ENCODE results near the gene SLC26A8. TPM values are rescaled to one million over a fixed set of nuclear protein-coding genes. Genes with fewer than 3 reads are reported as not detected.
"Not testable (repeated sequence)": the region's sequence is repeated elsewhere in the genome, so short reads cannot be mapped to it uniquely, and the experiment has no call there.

The SLC26A8 gene
- total RNA-seq, 4 donors from 2014 or later, result 0.07 TPM; not detected in 3

GRCh38 chr6:35942355-35942754 lies 82.1 kb downstream of the SLC26A8 start:
- intact Hi-C loops (cut with DNase I; ENCODE audit: low total_unique reads), result no loop called here
- Histone ChIP-seq H3K27me3 (no peaks in the 10 kb centered on the region), H3K36me3 (no peaks in the 10 kb centered on the region), H3K9me3 (no peaks in the 10 kb centered on the region), H3K4me1 (no peaks in the 10 kb centered on the region), H3K4me3 (no peak overlapping the region), H3K27ac (no peak overlapping the region)
- TF ChIP-seq POLR2A (IDR thresholded peaks at IDR 0.05) (no peak), CTCF (IDR thresholded peaks at IDR 0.05) (no peak)
- no peak for DNase-seq

- H3K4me1 ChIP-seq; H3K27me3 ChIP-seq; H3K27ac ChIP-seq; H3K36me3 ChIP-seq; DNase-seq; H3K4me3 ChIP-seq; H3K9me3 ChIP-seq; intact Hi-C loops (cut with DNase I; ENCODE audit: low total_unique reads): not testable (repeated sequence)
Observed at GRCh38 chr6:35941170-35941569, 83.3 kb downstream of the SLC26A8 start.

- H3K4me1 ChIP-seq; H3K9me3 ChIP-seq; H3K4me3 ChIP-seq; intact Hi-C loops (cut with DNase I; ENCODE audit: low total_unique reads); H3K27me3 ChIP-seq; DNase-seq; H3K27ac ChIP-seq; H3K36me3 ChIP-seq: not testable (repeated sequence)
Observed at GRCh38 chr6:35940014-35940413, 84.4 kb downstream of the SLC26A8 start.

- H3K27me3 ChIP-seq; H3K4me1 ChIP-seq; H3K27ac ChIP-seq; H3K36me3 ChIP-seq; intact Hi-C loops (cut with DNase I; ENCODE audit: low total_unique reads); H3K9me3 ChIP-seq; H3K4me3 ChIP-seq; DNase-seq: not testable (repeated sequence)
Observed at GRCh38 chr6:35939259-35939658, 85.2 kb downstream of the SLC26A8 start.

- TF ChIP-seq POLR2A (IDR thresholded peaks at IDR 0.05), result no peak
- intact Hi-C loops (cut with DNase I; ENCODE audit: low total_unique reads), result no loop called here
- Histone ChIP-seq H3K27me3 (no peaks in the 10 kb centered on the region), H3K4me3 (no peak overlapping the region), H3K36me3 (no peaks in the 10 kb centered on the region), H3K27ac (no peak overlapping the region), H3K4me1 (no peaks in the 10 kb centered on the region), H3K9me3 (no peaks in the 10 kb centered on the region)
- DNase-seq, result no peak
Observed at GRCh38 chr6:35936681-35937359, 87.6 kb downstream of the SLC26A8 start.

- H3K4me3 ChIP-seq, result no peak overlapping the region
- TF ChIP-seq POLR2A (IDR thresholded peaks at IDR 0.05) (no peak), CTCF (IDR thresholded peaks at IDR 0.05) (no peak)
- H3K9me3 ChIP-seq, result no peaks in the 10 kb centered on the region
- H3K27me3 ChIP-seq, result no peaks in the 10 kb centered on the region
- H3K27ac ChIP-seq, result no peak overlapping the region
- no peak for DNase-seq
- no peaks in the 10 kb centered on the region for H3K36me3 ChIP-seq
- H3K4me1 ChIP-seq, result no peaks in the 10 kb centered on the region
- intact Hi-C loops (cut with DNase I; ENCODE audit: low total_unique reads), result no loop called here
Observed at GRCh38 chr6:35935469-35935868, 89.0 kb downstream of the SLC26A8 start.

- Histone ChIP-seq H3K4me1 (no peaks in the 10 kb centered on the region), H3K9me3 (no peaks in the 10 kb centered on the region), H3K36me3 (no peaks in the 10 kb centered on the region), H3K27ac (no peak overlapping the region), H3K4me3 (no peak overlapping the region), H3K27me3 (no peaks in the 10 kb centered on the region)
- intact Hi-C loops (cut with DNase I; ENCODE audit: low total_unique reads), result no loop called here
- TF ChIP-seq CTCF (IDR thresholded peaks at IDR 0.05) (no peak), POLR2A (IDR thresholded peaks at IDR 0.05) (no peak)
- no peak for DNase-seq
Observed at GRCh38 chr6:35933844-35934243, 90.6 kb downstream of the SLC26A8 start.

GRCh38 chr6:35931873-35932272 lies 92.6 kb downstream of the SLC26A8 start:
- H3K9me3 ChIP-seq; intact Hi-C loops (cut with DNase I; ENCODE audit: low total_unique reads); H3K4me3 ChIP-seq; H3K4me1 ChIP-seq; DNase-seq; H3K36me3 ChIP-seq; H3K27ac ChIP-seq; H3K27me3 ChIP-seq: not testable (repeated sequence)
